GM19193 (cell line): ENCODE results near the gene CARNS1.

Experiments used
- POLR2A ChIP-seq: IDR thresholded peaks from 4 replicates; pipeline ENCODE4 v1.6.1; 2011; ENCODE audit not compliant: insufficient read depth, insufficient read length; ENCODE audit errors: extremely low read depth

Gene CARNS1

DNA sequence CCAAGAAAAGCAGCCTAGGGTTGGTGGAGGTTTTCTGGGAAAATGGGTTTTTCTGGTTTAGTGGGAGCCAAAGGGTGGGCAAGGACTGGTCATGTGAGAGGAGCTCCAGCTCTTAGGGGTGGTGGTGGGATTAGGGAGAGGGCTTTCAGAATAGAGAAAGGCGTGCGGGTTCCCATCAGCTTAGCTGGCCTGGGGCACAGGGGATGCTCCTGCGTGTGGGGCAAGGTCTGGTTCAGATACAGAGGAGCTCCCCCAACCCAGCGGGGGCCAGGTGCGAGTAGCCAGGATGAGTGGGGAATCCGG, 52.9 kb downstream of the CARNS1 start:
- no peak for TF ChIP-seq POLR2A

- peak; percentile 81 for TF ChIP-seq POLR2A
Measured at GRCh38 chr11:67468759-67469507, 53.5 kb downstream of the CARNS1 start, which contains the start of gene TMEM134. TSS of gene TMEM134 (minus strand) at chr11:67469251. CDS start at chr11:67469192, 59 bp downstream.

- TF ChIP-seq POLR2A = no peak
Measured at GRCh38 chr11:67469508-67469811, 54.0 kb downstream of the CARNS1 start.

DNA sequence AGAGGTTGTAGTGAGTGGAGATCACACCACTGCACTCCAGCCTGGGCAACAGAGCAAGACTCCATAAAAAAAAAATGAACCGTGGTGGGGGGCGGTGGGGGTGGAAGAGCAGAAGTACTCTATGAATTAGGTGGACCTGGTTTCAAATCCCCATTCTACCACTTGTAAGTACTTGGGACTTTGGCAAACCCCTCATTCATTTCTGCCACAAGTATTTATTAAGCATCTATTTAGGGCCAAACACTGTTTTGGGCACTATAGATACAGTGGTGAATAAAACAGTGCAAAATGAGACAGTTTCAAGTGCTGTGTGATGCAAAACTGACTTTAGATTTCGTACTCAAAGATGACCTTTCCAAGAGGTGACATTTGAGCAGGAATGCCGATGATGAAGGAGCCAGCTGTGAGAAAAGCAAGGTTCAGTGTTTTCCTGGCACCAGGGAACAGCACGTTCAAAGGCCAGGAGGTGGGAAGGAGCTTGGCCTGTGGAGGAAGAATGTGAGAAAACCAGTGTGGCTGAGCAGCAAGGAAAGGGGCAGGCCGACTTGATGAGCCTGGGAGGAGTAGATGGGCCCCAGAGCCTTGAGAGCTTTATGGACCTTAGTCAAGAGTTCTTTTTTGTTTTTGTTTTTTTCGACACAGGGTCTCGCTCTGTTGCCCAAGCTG, 55.0 kb downstream of the CARNS1 start:
- TF ChIP-seq POLR2A = no peak

GRCh38 chr11:67472882-67473281, 57.4 kb downstream of the CARNS1 start:
- no peak for TF ChIP-seq POLR2A
